OCI-LY7 (cell line): Measurements from ENCODE around the gene TCEA3.

ENCODE experiments used
- EZH2phosphoT487 ChIP-seq: fragments of 200-600 bp; sonication (generic); IDR thresholded peaks from 2 replicates; pipeline ENCODE4 v1.6.1; 2018; ENCODE audit warnings: low read depth, borderline replicate concordance, mild to moderate bottlenecking, mixed run types, antibody characterized with exemption, low read length, moderate library complexity, mixed read lengths
- TF ChIP-seq, protein P1 (sequence below): fragments of 200-600 bp; sonication (generic); conservative IDR thresholded peaks from 2 replicates; pipeline ENCODE4 v1.5.1; 2014; ENCODE audit warnings: mild to moderate bottlenecking, antibody characterized with exemption, low read length, moderate library complexity, mixed read lengths

DNA sequence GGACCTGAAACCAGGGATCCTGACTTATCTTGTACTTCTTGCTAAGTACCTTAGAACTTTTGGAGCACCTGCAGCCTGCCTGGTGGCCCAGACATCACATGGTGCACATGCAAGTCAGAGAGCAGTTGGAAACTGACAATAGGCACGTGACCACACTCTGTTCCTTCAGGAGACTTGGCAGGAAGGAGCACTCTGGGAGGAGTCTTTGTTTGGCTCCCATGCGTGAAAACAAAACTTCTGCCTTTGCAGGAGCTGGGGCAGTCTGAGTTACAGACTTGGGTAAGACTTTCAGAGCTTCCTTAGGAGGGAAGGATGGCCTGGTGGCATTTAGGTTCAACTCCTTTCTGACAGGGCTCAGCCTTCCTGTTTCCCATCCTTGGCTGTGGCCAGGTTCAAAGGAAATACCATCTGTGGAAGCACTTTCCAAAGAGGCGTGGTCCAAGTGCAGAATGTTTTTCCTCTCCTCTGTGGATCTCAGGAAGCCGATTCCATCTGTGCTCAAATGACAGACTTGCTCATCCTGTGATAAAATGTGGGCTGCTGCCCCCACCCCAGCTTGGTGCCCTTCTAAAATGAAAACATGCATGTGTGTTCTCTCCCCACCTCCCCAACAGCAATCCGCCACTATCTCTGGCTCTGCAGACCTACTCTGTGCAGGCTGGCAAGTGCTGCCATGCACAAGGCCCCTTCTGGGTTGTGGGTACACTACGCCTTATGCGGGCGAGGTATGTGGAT is 40.8 kb downstream of the TCEA3 start:
- TF ChIP-seq, protein P1, sequence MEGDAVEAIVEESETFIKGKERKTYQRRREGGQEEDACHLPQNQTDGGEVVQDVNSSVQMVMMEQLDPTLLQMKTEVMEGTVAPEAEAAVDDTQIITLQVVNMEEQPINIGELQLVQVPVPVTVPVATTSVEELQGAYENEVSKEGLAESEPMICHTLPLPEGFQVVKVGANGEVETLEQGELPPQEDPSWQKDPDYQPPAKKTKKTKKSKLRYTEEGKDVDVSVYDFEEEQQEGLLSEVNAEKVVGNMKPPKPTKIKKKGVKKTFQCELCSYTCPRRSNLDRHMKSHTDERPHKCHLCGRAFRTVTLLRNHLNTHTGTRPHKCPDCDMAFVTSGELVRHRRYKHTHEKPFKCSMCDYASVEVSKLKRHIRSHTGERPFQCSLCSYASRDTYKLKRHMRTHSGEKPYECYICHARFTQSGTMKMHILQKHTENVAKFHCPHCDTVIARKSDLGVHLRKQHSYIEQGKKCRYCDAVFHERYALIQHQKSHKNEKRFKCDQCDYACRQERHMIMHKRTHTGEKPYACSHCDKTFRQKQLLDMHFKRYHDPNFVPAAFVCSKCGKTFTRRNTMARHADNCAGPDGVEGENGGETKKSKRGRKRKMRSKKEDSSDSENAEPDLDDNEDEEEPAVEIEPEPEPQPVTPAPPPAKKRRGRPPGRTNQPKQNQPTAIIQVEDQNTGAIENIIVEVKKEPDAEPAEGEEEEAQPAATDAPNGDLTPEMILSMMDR, result no peak
- TF ChIP-seq EZH2phosphoT487, result no peak
